GM12874 (cell line): ENCODE data around the gene INPP5F.

Source experiments
- CTCF ChIP-seq: IDR thresholded peaks from 2 replicates; pipeline ENCODE4 v1.5.1; 2011; ENCODE audit warnings: low read depth, mild to moderate bottlenecking, control low read depth, low read length, moderate library complexity; ENCODE audit not compliant: insufficient read depth

The INPP5F gene

GRCh38 chr10:119713744-119714483 is 11.9 kb upstream of the INPP5F start:
- no peak for TF ChIP-seq CTCF

GRCh38 chr10:119714484-119714816 is 11.4 kb upstream of the INPP5F start:
- no peak for TF ChIP-seq CTCF

GRCh38 chr10:119715628-119716505 is 10.0 kb upstream of the INPP5F start:
- TF ChIP-seq CTCF: no peak

GRCh38 chr10:119723161-119723560 is 2.7 kb upstream of the INPP5F start:
- TF ChIP-seq CTCF: no peak

- TF ChIP-seq CTCF: no peak
These were observed 2.2 kb upstream of the INPP5F start for GRCh38 chr10:119723624-119724023.

- no peak for TF ChIP-seq CTCF
These were observed 995 bp upstream of the INPP5F start for GRCh38 chr10:119724593-119725516.

GRCh38 chr10:119725517-119725827 is 378 bp upstream of the INPP5F start:
- TF ChIP-seq CTCF: no peak
